Left ventricle myocardium superior (tissue), 1 donor: ENCODE results near the gene IBSP. TPM values are rescaled to one million over a fixed set of nuclear protein-coding genes. Genes with fewer than 3 reads are reported as not detected.

Experiments used
- total RNA-seq: library from RNA; stranded (reverse); fragmentation: NEBNext Ultra II Directional; extraction: Animal tissue kit (Norgen Biotek cat#: 25700); gene quantifications from one replicate; pipeline ENCODE4 v1.2.1, GENCODE V29; 2021
- donor health status: DM: no; HTN: yes; CAD: no; lungs with severe emphysema.

Gene IBSP
- total RNA-seq, 1 donor from 2014 or later = not detected

Other genes starting within 250 kb of the IBSP start
- gene DSPP, start 191.0 kb upstream of the IBSP start, total RNA-seq = not detected
- not detected for gene DMP1, start 149.3 kb upstream of the IBSP start, total RNA-seq
- gene MEPE, start 33.4 kb downstream of the IBSP start, total RNA-seq = not detected
- 2.7 TPM for gene SPP1, start 176.2 kb downstream of the IBSP start, total RNA-seq
- 13.3 TPM for gene PKD2, start 208.1 kb downstream of the IBSP start, total RNA-seq